SIG-M5 treated with dmso at 0.1 percent for 504 hours (cell line): ENCODE measurements around the gene FLNA.

Experiments used
- DNase-seq: peaks from one replicate; lab custom pipeline; 2025; ENCODE audit not compliant: unreplicated experiment; lab: John Stamatoyannopoulos, UW

Gene FLNA

DNA sequence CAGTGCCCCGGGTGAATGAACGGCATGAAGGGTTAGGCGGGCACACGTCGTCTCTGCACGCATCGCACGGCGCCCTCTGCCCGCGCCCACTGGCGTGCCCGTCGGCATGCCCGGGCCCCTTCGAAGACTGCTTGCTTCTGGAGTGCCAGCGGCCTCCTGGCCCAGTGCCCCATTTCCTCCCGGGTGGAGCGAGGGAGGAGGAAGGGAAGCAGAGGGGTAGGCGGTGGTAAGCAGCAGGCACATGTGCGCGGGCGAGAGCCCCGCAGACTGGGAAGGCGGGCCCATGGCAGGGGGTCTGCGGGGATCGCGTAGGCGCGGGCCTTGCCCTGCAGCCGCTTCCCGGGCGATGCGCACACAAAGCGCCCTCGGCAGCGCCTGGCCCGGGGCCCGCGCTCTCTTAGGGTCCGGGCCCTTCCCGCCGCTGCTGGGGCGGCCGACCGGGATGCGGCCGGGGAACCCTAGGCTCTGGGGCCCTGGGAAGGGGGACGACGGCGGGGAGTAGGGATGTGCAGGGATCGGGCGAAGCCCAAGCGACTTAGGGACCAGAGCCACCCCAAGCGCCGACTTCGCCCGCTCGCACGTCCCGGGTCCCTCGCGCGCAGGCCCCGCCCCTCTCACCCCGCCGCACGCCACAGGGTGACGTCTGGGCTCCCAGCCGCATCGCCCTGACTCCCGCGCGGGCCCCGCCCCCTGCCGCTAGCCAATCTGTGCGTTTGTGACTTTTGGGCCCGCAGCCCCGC is 3.8 kb upstream of the FLNA start:
- peak; percentile 10 for DNase-seq

DNA sequence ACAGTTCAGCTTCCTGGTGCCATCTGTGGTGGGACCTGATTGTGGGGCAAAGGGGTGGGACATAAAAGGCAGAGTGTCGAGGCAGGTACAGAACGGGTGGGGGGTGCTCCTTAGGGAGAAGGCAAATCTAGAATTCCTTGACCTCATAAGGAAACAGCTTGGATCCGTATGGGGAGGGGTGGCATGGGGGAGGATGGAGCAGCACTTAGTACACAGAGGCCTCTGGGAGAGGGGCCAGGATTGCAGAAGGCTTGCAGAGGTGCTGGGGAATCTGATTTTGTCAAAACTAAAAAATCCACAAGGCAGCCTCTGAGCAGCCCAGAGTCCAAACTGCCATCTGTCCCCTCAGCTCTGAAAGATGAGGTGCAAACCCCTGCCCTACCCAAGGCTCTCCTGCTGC is 2.3 kb upstream of the FLNA start:
- DNase-seq: no peak

DNA sequence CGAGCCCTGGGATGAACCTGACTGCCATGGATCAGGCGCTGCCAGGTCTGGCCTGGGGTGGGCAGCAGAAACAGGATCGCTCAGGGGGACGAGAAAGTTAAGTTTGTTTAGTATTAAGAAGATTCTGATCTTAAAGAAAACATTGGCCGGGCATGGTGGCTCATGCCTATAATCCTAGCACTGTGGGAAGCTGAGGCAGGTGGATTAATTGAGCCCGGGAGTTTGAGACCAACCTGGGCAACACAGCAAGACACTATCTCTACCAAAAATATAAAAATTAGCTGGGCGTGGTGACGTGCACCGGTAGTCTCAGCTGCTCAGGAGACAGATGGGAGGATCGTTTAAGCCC is 696 bp upstream of the FLNA start:
- DNase-seq: no peak

DNA sequence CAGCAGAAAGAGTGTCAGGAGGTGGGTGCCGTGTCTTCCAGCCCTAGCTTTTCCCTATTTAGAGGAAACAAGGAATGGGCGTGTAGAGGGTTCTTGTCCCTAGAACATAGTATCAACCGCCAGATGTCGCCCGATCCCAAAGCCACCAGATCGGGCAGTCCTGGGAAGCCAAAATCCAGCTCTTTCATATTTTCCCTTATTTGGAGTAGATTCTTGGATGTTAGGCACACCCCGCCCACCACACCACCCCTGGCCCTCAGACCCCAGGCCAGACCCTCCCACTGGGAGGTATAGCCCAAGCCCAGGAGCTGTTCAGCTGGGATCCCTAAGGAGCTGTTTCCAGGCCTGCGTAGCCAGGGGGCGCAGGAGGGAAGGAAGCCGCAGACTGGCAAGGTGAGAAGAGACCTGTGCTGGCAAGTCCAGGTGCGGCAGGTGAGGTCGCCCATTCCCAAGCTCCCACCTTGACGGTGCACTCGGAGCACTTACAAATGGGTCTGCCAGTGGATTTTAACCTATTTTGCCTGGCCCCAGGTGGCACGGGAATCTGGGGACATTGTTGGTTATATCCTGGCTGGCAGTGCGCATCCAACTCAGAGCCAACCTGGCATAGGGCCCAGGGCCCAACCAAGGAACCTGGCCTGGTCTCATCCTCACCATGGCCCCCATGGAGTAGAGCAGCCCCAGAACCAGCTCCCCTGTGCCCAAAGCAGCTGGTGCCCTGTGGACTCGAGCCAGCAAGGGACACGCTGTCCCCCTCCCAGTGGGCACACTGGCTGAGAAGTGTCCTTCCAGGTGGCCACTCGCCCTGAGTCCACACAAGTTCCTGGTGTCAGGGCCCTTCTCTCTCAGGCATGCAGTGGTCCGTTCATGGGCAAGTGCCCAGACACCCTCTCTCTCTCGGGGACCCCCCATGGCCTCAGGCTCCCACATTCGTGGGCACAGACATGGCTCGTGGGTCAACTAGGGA is 811 bp downstream of the FLNA start:
- DNase-seq: peak; percentile 61

DNA sequence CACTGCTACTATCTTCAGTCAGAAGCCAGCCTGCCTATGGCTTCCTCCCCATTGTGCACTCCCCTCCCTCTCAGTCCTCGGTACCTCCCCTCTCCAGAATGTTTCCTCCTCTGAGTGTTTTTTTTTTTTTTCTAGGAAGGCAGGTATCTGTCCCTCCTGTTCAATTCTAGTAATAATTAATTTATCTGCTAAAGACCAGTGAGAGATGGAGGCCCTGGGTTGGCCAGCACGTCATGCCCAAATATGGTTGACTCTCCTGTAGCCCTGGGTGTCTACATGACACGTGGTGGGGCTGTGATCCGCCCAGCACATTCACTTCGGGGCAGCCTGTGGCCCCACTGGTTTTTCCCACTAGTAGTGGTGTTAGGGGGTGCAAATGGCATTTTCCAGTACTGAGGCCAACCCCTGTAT is 1.8 kb downstream of the FLNA start:
- no peak for DNase-seq

DNA sequence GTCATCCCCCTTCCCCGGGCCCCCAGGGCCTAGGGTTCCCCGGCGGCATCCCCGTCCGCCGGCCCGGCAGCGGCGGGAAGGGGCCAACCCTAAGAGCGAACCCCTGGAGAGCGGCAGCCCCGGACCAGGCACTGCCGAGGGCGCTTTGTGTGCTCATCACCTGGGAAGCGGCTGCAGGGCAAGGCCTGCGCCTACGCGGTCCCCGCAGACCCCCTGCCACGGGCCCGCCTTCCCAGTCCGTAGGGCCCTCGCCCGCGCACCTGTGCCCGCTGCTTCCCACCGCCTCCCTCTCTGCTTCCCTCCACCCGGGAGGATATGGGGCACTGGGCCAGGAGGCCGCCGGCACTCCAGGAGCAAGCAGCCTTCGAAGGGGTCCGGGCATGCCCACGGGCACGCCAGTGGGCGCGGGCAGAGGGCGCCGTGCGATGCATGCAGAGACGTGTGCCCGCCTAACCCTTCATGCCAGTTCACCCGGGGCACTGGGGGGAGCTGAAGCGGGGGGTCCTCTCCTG is 2.6 kb downstream of the FLNA start:
- no peak for DNase-seq

DNA sequence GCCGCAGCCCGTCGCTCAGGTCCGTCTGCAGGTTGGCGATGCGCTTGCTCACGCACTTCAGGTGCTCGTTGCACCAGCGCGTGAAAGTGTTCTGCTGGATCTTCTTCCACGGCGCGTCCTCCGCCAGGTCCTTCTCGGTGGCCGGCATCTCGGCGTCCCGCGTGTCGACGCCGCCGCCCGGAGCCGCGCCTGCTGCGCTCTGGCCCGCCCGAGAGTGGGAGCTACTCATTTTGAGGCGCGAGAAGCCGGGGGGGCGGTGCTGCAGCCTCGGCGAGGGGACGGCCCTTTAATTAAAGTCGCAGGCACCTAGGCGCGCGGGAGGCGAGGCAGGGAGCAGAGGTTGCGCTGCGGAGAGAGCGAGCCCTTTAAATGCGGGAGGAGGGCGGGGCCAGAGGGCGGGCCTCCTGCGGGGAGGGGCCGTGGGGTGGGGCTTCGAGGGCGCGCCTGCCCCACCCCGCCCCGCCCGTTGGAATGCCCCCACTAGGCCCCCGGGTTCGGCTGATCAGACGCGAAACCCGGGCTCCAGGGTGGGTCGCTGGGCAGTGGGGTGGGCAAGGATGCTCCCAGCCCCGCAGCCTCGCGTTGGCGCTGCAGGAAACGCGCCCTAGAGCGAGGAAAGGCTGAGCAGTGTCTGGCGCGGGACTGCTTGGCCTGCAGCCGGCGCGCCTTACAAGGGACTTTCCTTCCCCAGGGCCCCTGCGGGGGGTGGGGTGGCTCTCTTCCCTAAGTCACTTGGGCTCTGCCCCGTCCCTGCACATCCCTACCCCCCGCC is 3.2 kb downstream of the FLNA start:
- DNase-seq: peak; percentile 84

DNA sequence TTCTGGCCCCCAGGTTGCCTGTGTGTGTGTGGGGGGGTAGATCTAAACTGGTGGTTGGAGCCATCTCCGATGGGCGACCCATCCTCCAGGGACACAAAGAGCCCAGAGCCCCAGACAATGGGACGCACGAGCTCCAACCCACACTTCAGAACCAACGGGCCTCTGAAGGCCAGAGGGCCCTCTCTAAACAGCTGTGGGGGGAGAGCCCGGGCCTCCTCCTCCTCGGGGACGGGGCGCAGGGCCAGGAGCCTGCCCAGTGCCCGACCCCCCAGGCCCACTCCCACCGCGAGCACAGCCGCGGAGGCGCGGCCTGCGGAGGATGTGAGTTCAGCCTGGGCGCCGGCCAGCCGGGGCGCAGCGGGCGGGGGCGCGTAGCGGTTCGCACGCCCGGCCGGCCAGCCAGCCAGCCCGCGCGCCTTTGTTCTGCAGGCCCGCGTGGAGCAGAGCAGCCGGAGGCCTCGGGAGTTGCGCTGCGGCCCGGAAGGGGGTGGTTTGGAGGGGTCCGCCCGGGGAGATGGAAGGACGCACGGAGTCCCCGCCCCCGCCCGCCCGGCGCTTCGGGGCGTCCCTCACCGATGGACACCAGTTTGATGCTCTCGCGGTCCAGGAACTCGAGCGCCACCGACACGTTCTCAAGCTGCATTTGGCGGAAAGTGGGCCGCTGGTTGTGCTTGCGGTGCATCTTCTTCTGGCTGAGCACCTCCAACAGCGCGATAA is 4.0 kb downstream of the FLNA start:
- DNase-seq: no peak

DNA sequence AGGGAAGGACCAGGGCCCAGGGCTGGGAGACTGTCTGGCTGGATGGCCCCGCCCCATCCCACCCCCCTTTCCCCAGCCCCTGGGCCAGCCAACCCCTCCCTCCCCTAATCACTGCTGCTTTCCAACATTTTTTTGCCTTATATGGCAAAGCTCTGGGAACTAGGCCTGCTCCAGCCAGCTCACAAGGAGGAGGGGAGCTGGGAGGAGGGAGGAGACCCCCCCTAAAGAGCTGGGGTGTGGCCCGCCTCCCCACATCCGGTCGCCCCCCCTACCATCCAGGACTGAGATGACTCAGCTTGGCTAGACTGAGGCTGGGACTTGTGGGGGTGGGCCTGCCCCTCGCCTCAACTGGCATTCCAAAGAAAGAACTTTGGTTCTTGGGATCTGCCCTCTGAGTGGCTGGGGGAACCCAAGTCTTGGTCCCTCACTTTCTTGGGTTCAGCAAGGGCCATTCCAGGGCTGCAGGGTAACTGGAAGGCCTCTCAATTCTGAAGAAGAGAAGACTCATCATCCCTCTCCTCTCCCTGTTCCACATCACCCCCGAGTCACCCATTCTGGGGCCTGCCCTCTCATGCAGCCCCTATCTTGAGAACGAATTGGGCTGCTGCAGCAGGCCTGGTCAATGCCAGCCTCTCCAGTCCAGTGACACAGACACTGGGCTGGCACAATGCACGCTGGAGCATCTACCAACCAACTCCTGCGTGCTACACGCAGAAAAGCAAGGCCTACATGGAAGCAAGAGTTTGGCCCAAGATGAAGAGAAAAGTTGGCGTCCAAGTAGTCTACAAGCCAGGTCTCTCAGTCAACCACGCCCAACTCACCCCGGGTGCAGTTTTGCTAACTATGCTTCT is 4.8 kb downstream of the FLNA start:
- DNase-seq: peak; percentile 74

DNA sequence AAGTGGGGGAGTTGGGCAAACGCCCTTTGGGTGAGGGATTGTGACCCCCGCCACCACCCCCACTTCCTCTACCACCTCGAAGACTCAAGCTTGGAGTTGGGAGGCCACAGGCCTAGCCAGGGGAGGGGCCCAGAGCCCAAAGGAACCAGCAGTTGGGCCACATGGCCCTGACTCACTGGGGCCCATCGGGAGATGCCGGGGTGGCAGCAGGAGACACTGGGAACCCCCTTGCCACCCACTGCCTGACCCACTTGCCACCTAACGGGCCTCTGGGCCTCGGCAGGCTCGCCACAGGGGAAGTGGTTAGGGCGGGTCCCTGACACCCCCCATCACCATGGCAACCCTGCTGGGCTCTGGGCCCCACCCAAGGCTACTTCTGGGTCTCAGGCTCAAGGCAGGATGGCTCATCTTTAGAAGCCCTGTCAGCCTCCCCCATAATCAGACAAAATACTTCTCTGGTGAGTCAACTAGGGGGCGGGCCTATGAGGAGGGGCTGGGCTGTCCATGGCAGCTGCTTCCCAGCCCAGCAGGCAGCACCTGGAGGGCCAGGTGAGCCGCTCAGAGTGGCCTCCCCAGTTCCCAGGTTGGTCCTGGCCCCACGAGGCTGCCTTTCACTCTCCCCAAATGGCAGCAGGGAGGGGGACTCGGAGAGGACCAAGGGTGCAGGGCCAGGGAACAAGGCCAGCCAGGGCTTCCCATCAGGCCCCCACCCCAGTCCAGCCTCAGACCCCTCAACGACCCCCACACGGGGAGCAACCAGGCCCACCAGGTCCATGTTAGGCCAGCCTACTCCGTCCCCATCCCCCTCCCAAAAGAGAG is 5.6 kb downstream of the FLNA start:
- DNase-seq: peak; percentile 96

DNA sequence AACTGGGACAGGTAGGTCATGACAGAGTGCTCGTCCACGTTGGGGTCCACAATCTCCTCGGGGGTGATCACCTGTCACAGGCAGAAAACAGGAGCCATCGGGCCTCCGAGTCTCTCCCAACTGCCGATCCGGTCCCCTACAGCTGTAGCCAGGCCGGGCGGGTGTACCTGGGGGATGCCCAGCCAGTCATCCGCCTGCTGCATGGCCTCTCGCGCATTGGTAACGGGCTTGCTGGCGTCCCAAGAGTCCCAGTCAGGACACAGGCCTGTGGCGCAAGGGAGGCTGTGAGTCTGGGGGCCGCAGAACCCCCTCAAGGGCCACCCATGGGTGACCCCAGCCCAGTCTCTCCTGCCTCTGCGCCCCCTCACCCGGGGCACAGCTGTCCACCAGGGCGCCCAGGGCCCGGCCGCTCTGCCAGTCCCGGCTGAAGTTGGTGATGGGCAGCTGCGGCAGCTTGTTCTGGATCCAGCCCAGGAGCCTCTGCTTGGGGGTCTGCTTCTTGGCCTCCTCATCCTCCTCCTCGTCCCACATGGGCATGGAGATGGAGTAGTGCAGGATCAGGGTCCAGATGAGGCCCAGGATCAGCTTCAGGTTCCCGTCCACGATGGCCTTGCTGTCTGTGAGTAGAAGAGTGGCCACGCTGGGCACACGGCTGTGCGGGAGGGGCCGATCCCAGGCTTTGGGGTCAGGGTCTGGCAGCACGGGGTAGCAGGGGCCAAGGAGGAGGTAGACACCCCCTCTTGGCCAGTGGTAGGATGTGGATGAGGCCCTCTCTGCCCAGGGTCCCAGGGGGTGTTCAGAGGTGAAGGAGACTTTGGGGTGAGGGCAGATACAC is 6.7 kb downstream of the FLNA start:
- DNase-seq: no peak

DNA sequence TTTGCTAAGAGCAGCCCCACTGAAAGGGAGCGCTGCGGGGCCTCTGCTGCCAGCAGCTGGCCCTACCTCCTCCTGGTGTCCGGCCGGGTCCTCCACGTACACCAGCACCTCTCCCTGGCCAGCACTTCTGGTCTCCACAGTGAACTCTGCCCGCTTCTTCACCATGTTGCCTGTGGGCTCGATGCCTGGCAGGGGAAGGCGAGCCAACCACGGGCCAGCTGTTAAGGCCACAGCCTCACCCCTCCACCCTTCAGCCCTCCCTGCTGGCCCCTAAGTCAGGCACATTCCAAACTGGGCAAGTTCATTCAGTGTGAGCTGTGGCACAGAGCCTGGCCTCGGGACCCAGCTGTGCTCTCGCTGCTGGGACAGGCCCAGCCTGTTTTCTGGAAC is 7.8 kb downstream of the FLNA start:
- no peak for DNase-seq

DNA sequence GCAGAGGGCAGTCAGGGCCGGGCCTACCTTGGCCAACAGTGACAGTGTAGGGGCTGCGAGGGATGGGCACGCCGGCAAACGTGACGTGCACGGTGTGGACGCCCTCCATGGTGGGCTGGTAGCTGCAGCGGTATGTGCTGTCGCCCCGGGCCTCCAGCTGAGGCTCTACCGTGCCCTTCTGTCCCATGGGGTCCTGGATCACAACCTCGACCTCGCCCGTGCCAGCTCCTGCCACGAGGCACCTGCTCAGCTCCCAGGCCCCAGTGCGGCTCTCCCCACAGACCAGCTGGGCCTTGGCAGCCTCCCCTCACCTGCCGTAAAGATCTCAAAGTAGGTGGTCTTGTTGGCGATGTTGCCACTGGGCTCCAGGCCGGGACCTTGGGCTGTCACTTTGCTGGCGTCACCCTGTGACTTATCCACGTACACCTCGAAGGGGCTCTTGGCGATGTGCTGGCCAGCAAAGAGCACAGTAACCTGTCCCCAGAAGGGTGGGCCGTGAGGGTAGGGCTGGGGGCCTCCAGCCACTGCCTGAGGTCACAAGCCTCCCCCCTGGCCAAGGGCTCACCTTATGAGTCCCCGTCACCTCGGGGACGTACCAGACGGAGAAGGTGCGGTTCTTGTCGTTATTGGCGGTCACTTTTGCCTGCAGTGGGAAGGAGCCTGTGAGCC is 8.3 kb downstream of the FLNA start:
- no peak for DNase-seq

DNA sequence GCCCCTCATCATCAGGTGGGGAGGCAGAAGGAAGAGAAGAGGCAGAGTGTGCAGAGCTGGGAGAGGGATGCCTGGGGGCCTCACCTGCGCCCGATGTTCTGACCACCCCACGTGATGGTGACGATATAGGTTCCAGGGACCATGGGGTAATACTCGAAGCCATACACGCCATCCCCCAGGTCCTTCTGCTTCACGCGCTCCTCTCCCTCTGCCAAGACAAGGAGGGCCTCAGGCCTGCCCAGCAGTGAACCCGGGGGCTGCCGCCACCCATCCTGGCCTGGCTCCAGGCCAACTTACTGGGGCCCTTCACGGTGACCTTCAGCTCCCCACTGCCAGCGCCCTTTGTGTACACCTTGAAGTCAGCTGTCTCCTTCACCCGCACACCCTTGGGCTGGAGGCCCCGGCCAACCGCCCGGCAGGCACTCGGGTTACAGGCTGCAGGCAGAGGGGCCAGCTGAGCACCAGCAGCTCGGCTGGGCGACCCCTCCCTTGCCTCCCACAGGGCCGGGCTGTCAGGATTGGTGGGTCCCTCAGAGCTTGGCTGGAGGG is 9.3 kb downstream of the FLNA start:
- no peak for DNase-seq

DNA sequence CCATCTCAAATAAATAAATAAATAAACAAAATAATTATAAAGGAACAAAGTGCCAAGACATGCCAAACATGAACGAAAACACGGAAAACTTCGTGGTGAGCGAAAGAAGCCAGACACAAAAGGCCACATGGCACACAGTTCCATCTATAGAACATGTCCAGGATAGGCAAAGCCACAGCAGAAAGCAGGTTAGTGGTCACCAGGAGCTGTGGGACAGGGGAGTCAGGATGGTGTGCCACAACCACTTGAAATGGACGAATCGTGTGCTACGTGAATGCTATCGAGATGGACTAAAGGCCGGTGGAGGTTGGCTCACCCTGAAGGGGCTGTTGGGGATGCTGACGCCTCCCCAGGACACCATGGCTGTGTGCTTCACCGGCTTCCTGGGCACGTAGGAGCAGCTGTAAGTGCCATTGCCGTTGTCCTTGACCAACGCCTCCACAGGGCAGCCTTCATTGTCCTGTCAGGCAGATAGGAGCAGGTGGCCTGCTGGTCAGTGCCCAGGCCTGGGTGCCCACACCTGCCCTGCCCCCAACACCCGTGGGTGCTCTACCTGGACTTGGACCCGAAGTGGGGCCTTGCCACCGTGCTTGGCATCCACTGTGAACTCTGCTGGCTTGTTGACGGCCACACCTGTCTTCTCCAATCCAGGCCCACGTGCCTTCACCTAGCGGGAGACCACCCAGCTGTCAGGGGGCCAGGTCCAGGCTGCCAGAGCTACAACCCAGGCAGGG is 10.6 kb downstream of the FLNA start:
- DNase-seq: no peak

DNA sequence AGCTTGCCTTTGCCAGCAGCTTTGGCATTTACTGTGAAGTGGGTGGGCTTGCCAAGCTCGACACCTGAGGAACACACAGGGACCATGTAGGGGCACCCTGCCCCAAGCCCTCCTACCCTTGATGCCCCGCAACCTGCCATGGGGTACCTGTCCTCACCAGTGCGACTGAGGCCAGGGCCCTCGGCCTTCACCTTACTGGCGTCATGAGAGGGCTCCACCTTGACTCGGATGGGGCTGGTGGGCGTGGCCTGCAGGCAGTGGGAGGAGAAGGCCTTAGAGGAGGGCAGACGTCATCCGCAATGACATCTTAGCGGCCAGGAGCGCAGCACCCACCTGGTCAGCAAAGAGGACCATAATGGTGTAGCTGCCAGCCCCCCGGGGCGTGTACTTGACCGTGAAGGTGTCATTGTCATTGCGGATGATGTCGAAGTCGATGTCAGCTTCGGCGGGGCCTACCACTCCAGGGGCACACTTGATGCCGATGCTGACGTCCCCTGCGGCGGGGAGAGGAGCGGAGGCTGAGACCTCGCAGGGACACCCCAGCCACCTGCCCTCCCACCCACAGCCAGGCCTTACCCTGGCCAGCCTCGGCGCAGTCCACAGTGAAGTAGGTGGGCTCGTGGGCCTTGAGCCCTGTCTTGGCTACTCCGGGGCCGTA is 12.2 kb downstream of the FLNA start:
- DNase-seq: no peak
